Ovary (tissue), 9 donors: ENCODE data around the gene HTR6. TPM values are rescaled to one million over a fixed set of nuclear protein-coding genes. Genes with fewer than 3 reads are reported as not detected.

Experiments
- DNase-seq, 5 donors: peaks; one replicate each; pipeline ENCODE4 v3.0.0-alpha.2; 2019 to 2020
- H3K27ac ChIP-seq, 2 donors: fragments of 200-600 bp; one replicate each; pipeline versions ENCODE4 v1.5.1 to v1.8.0; 2019 to 2022
- H3K27me3 ChIP-seq: fragments of 200-600 bp; one replicate; pipeline ENCODE4 v1.8.0; 2022
- H3K36me3 ChIP-seq: fragments of 200-600 bp; sonication (generic); one replicate; pipeline ENCODE4 v1.5.1; 2019
- H3K4me1 ChIP-seq: one replicate; pipeline ENCODE4 v1.8.1; 2013; ENCODE audit warnings: mild to moderate bottlenecking, moderate library complexity; ENCODE audit not compliant: insufficient read depth
- H3K4me3 ChIP-seq: fragments of 200-600 bp; sonication (generic); one replicate; pipeline ENCODE4 v1.5.1; 2017
- H3K9me3 ChIP-seq, 2 donors: fragments of 200-600 bp in 1 of 2; sonication (generic) in 1 of 2; one replicate each; pipeline versions ENCODE4 v1.5.1 to v1.8.1; 2013 to 2019; ENCODE audit warnings: mild to moderate bottlenecking in 1 of 2, moderate library complexity in 1 of 2
- CTCF ChIP-seq, 3 donors: fragments of 450-650 bp in 2 of 3; fragments of 200-600 bp in 1 of 3; IDR thresholded peaks; one replicate each; pipeline versions ENCODE4 v1.5.1 to v1.8.0; 2016 to 2022; ENCODE audit warnings: antibody characterized with exemption in 3 of 3, mild to moderate bottlenecking in 1 of 3
- EP300 ChIP-seq: sonication (generic); formaldehyde crosslinking; IDR thresholded peaks from one replicate; pipeline ENCODE4 v1.6.1; 2017; ENCODE audit warnings: antibody characterized with exemption
- POLR2A ChIP-seq: fragments of 450-650 bp; IDR thresholded peaks from one replicate; pipeline ENCODE4 v1.6.1; 2017; ENCODE audit warnings: antibody characterized with exemption, mild to moderate bottlenecking, moderate library complexity
- WGBS, 3 donors: extraction: QIAGEN DNeasy Blood & Tissue Kit in 1 of 3; methylation state at CpG; one replicate each; pipeline versions ENCODE4 v1.1.5 to v1.1.7; 2013 to 2017; 5-methylcytosine and 5-hydroxymethylcytosine counted together
- intact Hi-C, 4 donors: fragments of 100-400 bp; cut with DNase I; formaldehyde crosslinking; loops; one replicate each; pipeline versions ENCODE4 v1.11.0 to v1.15.1; 2022 to 2023
- polyA plus RNA-seq, 2 donors: library from polyadenylated mRNA; stranded (reverse); fragments of 200-250 nt in 1 of 2; fragments of 350-450 nt in 1 of 2; fragmentation: Illumina TruSeq in 1 of 2; extraction: RNeasy Lipid Tissue Mini Kit (QIAGEN cat#74804) in 1 of 2; gene quantifications; one replicate each; pipeline ENCODE4 v1.2.3, GENCODE V29; 2013 to 2014
- total RNA-seq, 7 donors: library from RNA; depleted of rRNA in 2 of 7; stranded (reverse); fragments of >200 nt in 2 of 7; fragmentation: NEBNext Ultra II Directional in 3 of 7; extraction: Animal tissue kit (Norgen Biotek cat#: 25700) in 3 of 7; gene quantifications; one replicate each; pipeline versions ENCODE4 v1.1.0 to v1.2.4, GENCODE V29; 2016 to 2023
- donor health status: DM: no; HTN: no; CAD: no; lungs with moderate emphysema.
- donor health status: DM: no; HTN: no; CAD: no.
- donor health status: Bipolar disorder and iron deficiency.
- donor health status: DM: yes; HTN: yes; CAD: no.
- donor health status: DM: no; HTN: no; CAD: no.
- donor health status: DM: yes; HTN: yes; CAD: no.

HTR6 gene
- total and polyA plus RNA-seq, 9 donors, result not detected

GRCh38 chr1:19644681-19645410 is 19.8 kb upstream of the HTR6 start:
- no peaks in the 10 kb centered on the region for H3K9me3 ChIP-seq
- H3K4me3 ChIP-seq, result peak overlapping the region; percentile 65
- no peaks in the 10 kb centered on the region for H3K36me3 ChIP-seq
- 1% methylated on average over 54 to 71 of the region's 71 CpGs for WGBS, 3 donors
- H3K27me3 ChIP-seq, result no peaks in the 10 kb centered on the region
- peak overlapping the region; percentile 96 to 98 for H3K27ac ChIP-seq
- peak; percentile 36 to 67 (median 58) for DNase-seq
- H3K4me1 ChIP-seq, result peaks cover 30% of the 10 kb centered on the region
- intact Hi-C loops, result loop anchor here (1.0 to 10.0 kb wide), 9 partner anchors 48 to 254 kb away; partner anchors contain the start of gene CAPZB (in 2 of the 4)
- peak; percentile 8 for TF ChIP-seq POLR2A
- TF ChIP-seq CTCF (IDR thresholded peaks at IDR 0.05), result no peak

- TF ChIP-seq POLR2A (no peak), CTCF (IDR thresholded peaks at IDR 0.05) (no peak), EP300 (no peak)
- intact Hi-C loops, result loop anchor here (2.0 to 10.0 kb wide), 7 partner anchors 81 to 255 kb away; partner anchors contain the start of gene CAPZB (in 2 of the 4)
- peak; percentile 68 to 79 (median 79) for DNase-seq
- no peaks in the 10 kb centered on the region for H3K27me3 ChIP-seq
- H3K4me3 ChIP-seq, result peak overlapping the region; percentile 65
- no peaks in the 10 kb centered on the region for H3K36me3 ChIP-seq
- peaks cover 31% of the 10 kb centered on the region for H3K4me1 ChIP-seq
- H3K9me3 ChIP-seq, result no peaks in the 10 kb centered on the region
- 3 to 13% (median 6%) methylated on average over 30 of the region's 30 CpGs for WGBS, 3 donors
- H3K27ac ChIP-seq, result peak overlapping the region; percentile 96 to 98
Observed at GRCh38 chr1:19645411-19646251, 19.0 kb upstream of the HTR6 start.

- Histone ChIP-seq H3K4me1 (peaks cover 35% of the 10 kb centered on the region), H3K27me3 (no peaks in the 10 kb centered on the region), H3K36me3 (no peaks in the 10 kb centered on the region), H3K27ac (peak overlapping the region; percentile 96 to 98), H3K4me3 (peak overlapping the region; percentile 65), H3K9me3 (no peaks in the 10 kb centered on the region)
- TF ChIP-seq EP300, result no peak
- TF ChIP-seq CTCF (IDR thresholded peaks at IDR 0.05), result no peak
- no peak for TF ChIP-seq POLR2A
- intact Hi-C loops, result loop anchor here (5.0 to 10.0 kb wide), 6 partner anchors 82 to 249 kb away; partner anchors contain the start of gene CAPZB (in 2 of the 4)
- DNase-seq, result peak in 2 of 5 donors; percentile 48 to 56
- 23 to 38% (median 32%) methylated on average over 8 to 9 of the region's 9 CpGs for WGBS, 3 donors
Observed at GRCh38 chr1:19646377-19647319, 18.0 kb upstream of the HTR6 start.
